Ovary (tissue), 9 donors: ENCODE data around the gene CHSY3. TPM values are rescaled to one million over a fixed set of nuclear protein-coding genes. Genes with fewer than 3 reads are reported as not detected.

Experiments
- DNase-seq, 5 donors: peaks; one replicate each; pipeline ENCODE4 v3.0.0-alpha.2; 2019 to 2020
- H3K27ac ChIP-seq, 2 donors: fragments of 200-600 bp; one replicate each; pipeline versions ENCODE4 v1.5.1 to v1.8.0; 2019 to 2022
- H3K27me3 ChIP-seq: fragments of 200-600 bp; one replicate; pipeline ENCODE4 v1.8.0; 2022
- H3K36me3 ChIP-seq: fragments of 200-600 bp; sonication (generic); one replicate; pipeline ENCODE4 v1.5.1; 2019
- H3K4me1 ChIP-seq: one replicate; pipeline ENCODE4 v1.8.1; 2013; ENCODE audit warnings: mild to moderate bottlenecking, moderate library complexity; ENCODE audit not compliant: insufficient read depth
- H3K4me3 ChIP-seq: fragments of 200-600 bp; sonication (generic); one replicate; pipeline ENCODE4 v1.5.1; 2017
- H3K9me3 ChIP-seq, 2 donors: fragments of 200-600 bp in 1 of 2; sonication (generic) in 1 of 2; one replicate each; pipeline versions ENCODE4 v1.5.1 to v1.8.1; 2013 to 2019; ENCODE audit warnings: mild to moderate bottlenecking in 1 of 2, moderate library complexity in 1 of 2
- EP300 ChIP-seq: sonication (generic); formaldehyde crosslinking; IDR thresholded peaks from one replicate; pipeline ENCODE4 v1.6.1; 2017; ENCODE audit warnings: antibody characterized with exemption
- POLR2A ChIP-seq: fragments of 450-650 bp; IDR thresholded peaks from one replicate; pipeline ENCODE4 v1.6.1; 2017; ENCODE audit warnings: antibody characterized with exemption, mild to moderate bottlenecking, moderate library complexity
- WGBS, 3 donors: extraction: QIAGEN DNeasy Blood & Tissue Kit in 1 of 3; methylation state at CpG; one replicate each; pipeline versions ENCODE4 v1.1.5 to v1.1.7; 2013 to 2017; 5-methylcytosine and 5-hydroxymethylcytosine counted together
- intact Hi-C, 4 donors: fragments of 100-400 bp; cut with DNase I; formaldehyde crosslinking; loops; one replicate each; pipeline versions ENCODE4 v1.11.0 to v1.15.1; 2022 to 2023
- polyA plus RNA-seq, 2 donors: library from polyadenylated mRNA; stranded (reverse); fragments of 200-250 nt in 1 of 2; fragments of 350-450 nt in 1 of 2; fragmentation: Illumina TruSeq in 1 of 2; extraction: RNeasy Lipid Tissue Mini Kit (QIAGEN cat#74804) in 1 of 2; gene quantifications; one replicate each; pipeline ENCODE4 v1.2.3, GENCODE V29; 2013 to 2014
- small RNA-seq: library from RNA; depleted of rRNA; stranded (forward); fragments of <200 nt; gene quantifications from one replicate; pipeline ENCODE3, GENCODE V24; 2016
- total RNA-seq, 7 donors: library from RNA; depleted of rRNA in 2 of 7; stranded (reverse); fragments of >200 nt in 2 of 7; fragmentation: NEBNext Ultra II Directional in 3 of 7; extraction: Animal tissue kit (Norgen Biotek cat#: 25700) in 3 of 7; gene quantifications; one replicate each; pipeline versions ENCODE4 v1.1.0 to v1.2.4, GENCODE V29; 2016 to 2023
- TF ChIP-seq, protein P1 (sequence below), 3 donors: fragments of 450-650 bp in 2 of 3; fragments of 200-600 bp in 1 of 3; IDR thresholded peaks; one replicate each; pipeline versions ENCODE4 v1.5.1 to v1.8.0; 2016 to 2022; ENCODE audit warnings: antibody characterized with exemption in 3 of 3, mild to moderate bottlenecking in 1 of 3
- donor health status: DM: no; HTN: no; CAD: no; lungs with moderate emphysema.
- donor health status: DM: no; HTN: no; CAD: no.
- donor health status: Bipolar disorder and iron deficiency.
- donor health status: DM: yes; HTN: yes; CAD: no.
- donor health status: DM: no; HTN: no; CAD: no.
- donor health status: DM: yes; HTN: yes; CAD: no.

Gene CHSY3
- total and polyA plus RNA-seq, 9 donors = 0.13 to 5.5 (median 0.74) TPM

DNA sequence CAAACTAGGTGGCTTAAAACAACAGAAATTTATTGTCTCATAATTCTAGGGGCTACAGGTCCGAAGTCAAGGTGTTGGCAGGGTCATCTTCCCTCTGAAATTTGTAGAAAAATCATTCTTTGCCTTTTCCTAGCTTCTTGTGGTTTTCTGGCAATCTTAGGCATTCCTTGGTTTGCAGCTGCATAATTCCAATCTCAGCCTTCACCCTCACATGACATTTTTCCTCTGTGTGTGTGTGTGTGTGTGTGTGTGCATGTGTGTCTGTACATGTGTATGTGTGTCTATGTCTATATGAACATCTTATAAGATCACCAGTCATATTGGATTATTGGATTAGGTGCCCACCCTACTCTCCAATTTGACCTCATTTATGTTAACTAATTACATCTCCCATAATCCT, 330.6 kb downstream of the CHSY3 start:
- intact Hi-C loops = no loop called here
- TF ChIP-seq EP300 = no peak
- TF ChIP-seq, protein P1, sequence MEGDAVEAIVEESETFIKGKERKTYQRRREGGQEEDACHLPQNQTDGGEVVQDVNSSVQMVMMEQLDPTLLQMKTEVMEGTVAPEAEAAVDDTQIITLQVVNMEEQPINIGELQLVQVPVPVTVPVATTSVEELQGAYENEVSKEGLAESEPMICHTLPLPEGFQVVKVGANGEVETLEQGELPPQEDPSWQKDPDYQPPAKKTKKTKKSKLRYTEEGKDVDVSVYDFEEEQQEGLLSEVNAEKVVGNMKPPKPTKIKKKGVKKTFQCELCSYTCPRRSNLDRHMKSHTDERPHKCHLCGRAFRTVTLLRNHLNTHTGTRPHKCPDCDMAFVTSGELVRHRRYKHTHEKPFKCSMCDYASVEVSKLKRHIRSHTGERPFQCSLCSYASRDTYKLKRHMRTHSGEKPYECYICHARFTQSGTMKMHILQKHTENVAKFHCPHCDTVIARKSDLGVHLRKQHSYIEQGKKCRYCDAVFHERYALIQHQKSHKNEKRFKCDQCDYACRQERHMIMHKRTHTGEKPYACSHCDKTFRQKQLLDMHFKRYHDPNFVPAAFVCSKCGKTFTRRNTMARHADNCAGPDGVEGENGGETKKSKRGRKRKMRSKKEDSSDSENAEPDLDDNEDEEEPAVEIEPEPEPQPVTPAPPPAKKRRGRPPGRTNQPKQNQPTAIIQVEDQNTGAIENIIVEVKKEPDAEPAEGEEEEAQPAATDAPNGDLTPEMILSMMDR (IDR thresholded peaks at IDR 0.05) = no peak
- no peak for TF ChIP-seq POLR2A
- no peak for DNase-seq
- 55 to 72% (median 58%) methylated on average over 1 of the region's 1 CpG for WGBS, 3 donors
- Histone ChIP-seq H3K9me3 (no peaks in the 10 kb centered on the region), H3K36me3 (no peaks in the 10 kb centered on the region), H3K4me1 (no peaks in the 10 kb centered on the region), H3K27me3 (peaks cover 4% of the 10 kb centered on the region), H3K4me3 (no peak overlapping the region), H3K27ac (no peak overlapping the region)

Small RNA genes lying within 50 kb of the gene (small RNA-seq; reads per million reads assigned to genes)
- gene RNA5SP191 = 0.95 reads per million, percentile 55 among the genes with 10 or more reads in this experiment
- not detected for gene RNU6ATAC10P

Other genes with a start within 250 kb of the CHSY3 start
- gene MINAR2, start 156.4 kb upstream of the CHSY3 start, total RNA-seq = under 1 TPM in 1 of 7 donors, not detected in 6; 0.10 TPM
- gene MINAR2, start 156.4 kb upstream of the CHSY3 start, polyA plus RNA-seq = under 1 TPM in 1 of 2 donors, not detected in 1; 0.10 TPM